Measurements from ENCODE around the gene PRKG1. TPM values are rescaled to one million over a fixed set of nuclear protein-coding genes. Genes with fewer than 3 reads are reported as not detected.
"Not testable (repeated sequence)": the region's sequence is repeated elsewhere in the genome, so short reads cannot be mapped to it uniquely, and the experiment has no call there.

PRKG1 gene
- total RNA-seq, 1 experiment from 2014 or later = not detected

DNA sequence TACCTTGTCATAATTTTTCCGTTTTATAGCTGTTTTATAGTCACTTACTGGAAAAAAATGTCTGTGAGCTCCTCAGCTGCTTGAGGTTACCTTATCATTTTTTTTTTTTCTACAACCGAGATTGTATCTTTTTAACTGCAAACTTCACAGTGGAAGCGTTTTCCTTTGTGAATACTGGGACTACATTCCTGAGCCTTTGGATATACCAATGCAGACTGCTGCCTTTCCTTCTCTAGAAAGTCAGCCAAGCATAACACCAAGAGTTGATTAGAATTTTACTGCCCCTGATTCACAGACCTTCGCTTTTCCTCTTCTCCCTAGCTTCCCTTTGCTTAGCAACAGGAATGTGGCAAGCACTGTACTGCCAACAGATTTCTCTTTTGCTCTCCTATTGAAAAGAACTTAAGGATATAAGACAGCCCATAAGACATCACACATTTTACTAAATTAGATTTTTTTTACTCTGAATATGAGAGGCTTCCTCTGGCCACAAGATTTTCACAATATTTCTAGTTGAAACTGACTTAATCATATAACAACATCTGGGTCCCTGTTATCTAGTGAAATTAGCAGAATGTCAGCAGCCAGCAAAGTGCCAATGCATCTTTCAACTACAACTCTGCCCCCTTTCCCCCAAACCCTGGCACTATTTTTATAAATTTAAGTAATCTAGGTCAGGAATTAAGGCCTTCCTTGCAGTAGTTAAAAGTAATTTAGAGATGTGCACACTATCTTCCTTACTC, 170.6 kb downstream of the PRKG1 start:
- no peaks in the 10 kb centered on the region for H3K36me3 ChIP-seq
- no peak overlapping the region for H3K4me3 ChIP-seq
- no peaks in the 10 kb centered on the region for H3K27me3 ChIP-seq (replicated peaks)
- H3K27ac ChIP-seq = no peak overlapping the region
- no peaks in the 10 kb centered on the region for H3K4me1 ChIP-seq (replicated peaks)
- H3K9me3 ChIP-seq (replicated peaks) = no peaks in the 10 kb centered on the region
- no peak for DNase-seq (ENCODE audit: low read depth in 1 of 2, low spot score in 2 of 2)

DNA sequence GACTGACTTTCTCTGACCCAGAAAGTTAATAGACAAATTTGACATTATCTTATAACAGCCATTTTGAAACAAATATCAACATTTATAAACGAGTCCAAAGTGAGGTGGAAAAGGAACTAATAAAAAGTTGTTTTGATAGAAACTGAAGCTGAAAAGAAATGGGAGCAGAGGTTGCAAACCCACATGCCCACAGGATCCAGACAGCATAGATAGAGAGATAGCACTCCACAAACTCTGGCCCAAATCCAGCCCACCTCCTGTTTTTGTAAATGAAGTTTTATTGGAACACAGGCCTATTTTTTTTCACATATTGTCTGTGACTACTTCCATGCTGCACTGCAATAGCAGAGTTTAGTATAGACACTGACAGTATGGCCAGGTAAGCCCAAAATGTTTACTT, 171.9 kb downstream of the PRKG1 start:
- Histone ChIP-seq H3K36me3 (no peaks in the 10 kb centered on the region), H3K27me3 (replicated peaks) (no peaks in the 10 kb centered on the region), H3K4me1 (replicated peaks) (no peaks in the 10 kb centered on the region), H3K4me3 (no peak overlapping the region), H3K9me3 (replicated peaks) (no peaks in the 10 kb centered on the region), H3K27ac (no peak overlapping the region)
- no peak for DNase-seq (ENCODE audit: low read depth in 1 of 2, low spot score in 2 of 2)

DNA sequence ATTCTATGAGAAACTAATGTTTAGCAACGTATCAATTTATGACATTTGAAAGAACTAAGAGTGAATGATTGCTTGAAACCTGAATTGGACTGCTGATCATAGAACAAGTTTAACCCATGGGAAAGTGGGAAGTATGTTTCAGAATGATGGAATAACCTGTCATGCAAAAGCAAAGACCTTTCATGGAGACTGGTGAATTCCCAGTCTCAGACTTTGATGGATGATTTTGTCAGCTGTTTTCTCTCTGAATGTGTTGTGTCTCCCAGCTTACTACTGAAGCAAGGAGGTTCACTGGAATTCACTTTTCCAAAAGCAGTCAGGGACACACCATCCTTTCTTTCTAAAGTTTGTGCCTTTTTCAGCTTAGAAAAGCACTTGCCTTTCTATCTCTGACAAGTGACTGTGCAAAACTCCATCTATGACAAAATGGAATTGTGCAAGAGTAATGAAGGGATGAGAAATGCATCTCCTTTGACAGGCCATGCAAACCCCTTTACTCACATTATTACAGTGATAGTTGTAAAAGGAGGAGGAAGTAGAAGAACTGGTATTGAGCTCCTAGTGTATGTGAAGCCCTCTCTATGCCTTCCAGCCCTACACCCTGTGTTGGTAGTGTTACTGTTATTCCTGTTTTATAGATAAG, 176.1 kb downstream of the PRKG1 start:
- no peaks in the 10 kb centered on the region for H3K36me3 ChIP-seq
- no peak overlapping the region for H3K27ac ChIP-seq
- H3K9me3 ChIP-seq (replicated peaks) = no peaks in the 10 kb centered on the region
- no peaks in the 10 kb centered on the region for H3K4me1 ChIP-seq (replicated peaks)
- no peak for DNase-seq (ENCODE audit: low read depth in 1 of 2, low spot score in 2 of 2)
- H3K27me3 ChIP-seq (replicated peaks) = no peaks in the 10 kb centered on the region
- H3K4me3 ChIP-seq = no peak overlapping the region

DNA sequence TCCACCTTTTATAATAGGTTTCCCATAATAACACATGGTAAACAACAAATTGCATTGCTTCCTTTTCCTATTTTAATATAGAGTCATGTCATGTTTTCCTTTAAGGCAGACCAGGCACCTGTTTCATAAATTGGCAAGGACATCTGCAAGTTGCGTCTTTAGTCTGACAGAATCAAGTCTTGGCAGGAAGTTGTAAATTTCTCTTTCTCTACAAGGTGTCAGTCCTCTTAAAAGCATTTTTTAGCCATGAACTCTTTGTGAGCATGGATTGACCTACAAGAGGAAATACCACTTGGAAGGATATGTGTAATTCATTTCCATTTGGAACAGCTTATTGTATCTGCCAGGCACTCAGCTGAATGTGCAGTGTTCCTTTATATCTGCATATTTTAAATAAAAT, 176.8 kb downstream of the PRKG1 start:
- H3K27ac ChIP-seq = no peak overlapping the region
- H3K36me3 ChIP-seq = no peaks in the 10 kb centered on the region
- no peak overlapping the region for H3K4me3 ChIP-seq
- H3K4me1 ChIP-seq (replicated peaks) = no peaks in the 10 kb centered on the region
- H3K9me3 ChIP-seq (replicated peaks) = no peaks in the 10 kb centered on the region
- no peaks in the 10 kb centered on the region for H3K27me3 ChIP-seq (replicated peaks)
- DNase-seq (ENCODE audit: low read depth in 1 of 2, low spot score in 2 of 2) = no peak

DNA sequence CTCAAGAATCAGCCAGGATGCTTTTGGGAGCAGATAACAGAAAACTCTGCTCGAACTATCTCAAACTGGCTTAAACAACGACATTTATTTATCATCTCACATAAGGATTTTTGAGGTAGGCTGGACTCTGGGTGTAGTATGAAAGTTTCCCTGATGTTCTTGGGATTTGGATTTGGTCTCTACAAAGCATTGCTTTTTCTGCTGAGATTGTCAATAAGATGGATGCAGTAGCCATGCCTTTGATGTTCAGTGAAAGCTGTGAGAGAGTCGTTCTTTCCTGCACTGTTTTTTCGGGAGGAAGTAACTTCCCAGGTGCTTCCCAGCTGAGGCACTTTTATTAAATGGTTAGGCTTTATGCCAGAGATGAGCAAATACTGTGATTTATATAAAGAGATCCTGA, 181.1 kb downstream of the PRKG1 start:
- Histone ChIP-seq H3K4me3 (no peak overlapping the region), H3K4me1 (replicated peaks) (no peaks in the 10 kb centered on the region), H3K9me3 (replicated peaks) (no peaks in the 10 kb centered on the region), H3K36me3 (no peaks in the 10 kb centered on the region), H3K27me3 (replicated peaks) (no peaks in the 10 kb centered on the region), H3K27ac (no peak overlapping the region)
- DNase-seq (ENCODE audit: low read depth in 1 of 2, low spot score in 2 of 2) = no peak

DNA sequence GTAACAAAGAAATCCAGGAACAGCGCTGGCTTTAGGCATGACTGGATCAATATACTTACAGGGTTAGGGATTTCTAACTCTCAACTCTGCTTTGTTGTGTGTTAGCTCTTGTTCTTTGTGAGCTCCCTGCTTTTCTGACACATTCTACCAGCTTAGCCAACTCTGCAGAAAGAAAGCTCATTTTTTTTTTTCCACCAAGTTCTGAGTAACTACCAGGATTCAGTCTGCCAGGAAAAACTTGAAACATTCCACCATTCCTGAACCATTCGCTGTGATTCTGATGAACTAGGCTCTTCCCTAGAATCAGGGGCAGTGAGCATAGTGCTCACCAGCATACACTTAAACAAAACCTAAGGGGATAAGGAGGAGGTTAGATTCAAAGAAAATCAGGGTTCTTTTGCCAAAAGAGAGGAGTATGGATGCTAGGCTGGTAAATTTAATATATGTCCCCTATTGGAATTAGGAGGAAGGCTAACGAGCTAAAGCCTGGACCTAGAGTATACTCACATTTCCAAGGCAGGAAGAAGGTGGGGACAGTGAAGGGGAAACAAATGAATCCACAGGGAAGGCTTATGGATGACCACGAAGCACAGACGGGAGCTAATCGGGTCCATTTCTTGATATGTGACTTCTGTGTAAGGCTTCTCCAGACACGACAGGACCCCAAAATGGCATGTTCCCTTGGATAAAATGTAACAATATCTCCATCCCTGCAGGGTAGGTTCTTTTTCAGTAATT, 183.4 kb downstream of the PRKG1 start:
- H3K27ac ChIP-seq = no peak overlapping the region

DNA sequence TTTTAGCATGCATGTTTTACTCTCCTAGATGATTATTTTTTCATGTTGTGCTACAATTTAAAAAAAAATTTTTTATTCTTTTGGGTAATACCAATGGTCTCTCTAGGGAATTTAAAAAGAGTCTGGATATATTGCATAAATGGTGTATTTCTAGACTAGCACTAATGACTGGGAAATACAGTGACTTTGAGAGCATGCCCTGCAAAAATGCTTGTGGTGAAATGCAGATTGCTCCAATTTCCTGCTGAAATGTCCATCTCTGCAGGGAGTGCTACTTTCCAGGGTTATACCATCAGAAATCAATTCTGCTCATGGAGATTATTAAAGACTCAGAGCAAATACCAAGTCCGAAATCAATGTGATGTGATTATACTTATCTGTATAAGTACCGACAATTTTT, 186.1 kb downstream of the PRKG1 start:
- DNase-seq (ENCODE audit: low read depth in 1 of 2, low spot score in 2 of 2) = no peak
- no peaks in the 10 kb centered on the region for H3K36me3 ChIP-seq
- H3K27ac ChIP-seq = no peak overlapping the region
- H3K27me3 ChIP-seq (replicated peaks) = no peaks in the 10 kb centered on the region
- no peak overlapping the region for H3K4me3 ChIP-seq
- no peaks in the 10 kb centered on the region for H3K4me1 ChIP-seq (replicated peaks)
- H3K9me3 ChIP-seq (replicated peaks) = no peaks in the 10 kb centered on the region

More for the DNA sequence above, 183.4 kb downstream of the PRKG1 start:
- H3K4me1 ChIP-seq (replicated peaks) = no peaks in the 10 kb centered on the region
- no peak for DNase-seq (ENCODE audit: low read depth in 1 of 2, low spot score in 2 of 2)
- H3K4me3 ChIP-seq = no peak overlapping the region
- H3K9me3 ChIP-seq (replicated peaks) = no peaks in the 10 kb centered on the region
- H3K36me3 ChIP-seq = no peaks in the 10 kb centered on the region
- H3K27me3 ChIP-seq (replicated peaks) = no peaks in the 10 kb centered on the region

DNA sequence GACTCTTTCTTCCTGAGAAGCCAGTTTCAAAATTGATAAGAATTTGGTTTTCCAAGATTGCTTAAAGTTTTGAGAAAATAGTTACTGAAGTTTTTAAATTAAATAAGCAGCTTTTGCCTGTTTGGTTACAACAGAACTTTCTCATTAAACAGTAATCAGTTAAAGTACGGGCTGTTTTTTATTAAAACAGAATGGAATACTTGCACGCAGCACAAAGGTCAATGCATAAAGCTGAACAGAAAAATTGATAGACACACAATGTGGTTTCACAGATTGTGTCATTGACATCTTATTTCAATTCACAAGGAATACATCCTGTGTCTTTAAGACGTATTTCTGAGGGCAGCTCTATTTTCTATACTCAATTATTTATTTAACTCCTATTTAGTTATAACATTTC, 192.2 kb downstream of the PRKG1 start:
- DNase-seq (ENCODE audit: low read depth in 1 of 2, low spot score in 2 of 2) = no peak
- H3K36me3 ChIP-seq = no peaks in the 10 kb centered on the region
- H3K27ac ChIP-seq = no peak overlapping the region
- no peaks in the 10 kb centered on the region for H3K9me3 ChIP-seq (replicated peaks)
- no peak overlapping the region for H3K4me3 ChIP-seq
- no peaks in the 10 kb centered on the region for H3K4me1 ChIP-seq (replicated peaks)
- no peaks in the 10 kb centered on the region for H3K27me3 ChIP-seq (replicated peaks)

DNA sequence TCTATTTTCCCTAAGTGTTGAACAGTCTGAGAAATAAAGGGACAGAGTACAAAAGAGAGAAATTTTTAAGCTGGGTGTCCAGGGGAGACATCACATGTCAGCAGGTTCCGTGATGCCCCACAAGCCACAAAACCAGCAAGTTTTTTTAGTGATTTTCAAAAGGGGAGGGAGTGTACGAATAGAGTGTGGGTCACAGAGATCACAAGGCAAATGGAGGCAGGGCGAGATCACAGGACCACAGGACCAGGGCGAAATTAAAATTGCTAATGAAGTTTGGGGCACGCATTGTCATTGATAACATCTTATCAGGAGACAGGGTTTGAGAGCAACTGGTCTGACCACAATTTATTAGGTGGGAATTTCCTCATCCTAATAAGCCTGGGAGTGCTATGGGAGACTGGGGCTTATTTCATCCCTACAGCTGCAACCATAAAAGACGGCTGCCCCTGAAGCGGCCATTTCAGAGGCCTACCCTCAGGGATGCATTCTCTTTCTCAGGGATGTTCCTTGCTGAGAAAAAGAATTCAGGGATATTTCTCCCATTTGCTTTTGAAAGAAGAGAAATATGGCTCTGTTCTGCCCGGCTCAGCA, 193.8 kb downstream of the PRKG1 start:
- not testable (repeated sequence) for H3K4me3 ChIP-seq; H3K27me3 ChIP-seq (replicated peaks); H3K27ac ChIP-seq

DNA sequence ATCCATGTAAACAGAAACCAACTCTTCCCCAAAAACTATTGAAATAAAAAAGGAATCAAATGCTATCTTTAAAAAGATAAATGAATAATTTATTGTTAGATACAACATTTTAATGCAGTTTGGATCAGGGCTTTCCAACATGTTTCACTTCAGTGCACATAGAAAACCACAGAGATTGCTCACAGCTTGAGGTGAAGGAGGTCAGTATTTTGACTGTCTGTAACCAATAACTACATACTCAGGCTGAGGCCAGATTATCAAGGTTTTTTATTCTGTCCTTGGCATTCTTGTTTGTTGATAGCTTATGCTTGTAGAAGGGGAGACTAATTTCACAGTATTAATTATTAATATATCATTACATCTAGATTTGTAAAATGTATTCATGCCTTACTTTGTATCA, 195.5 kb downstream of the PRKG1 start:
- H3K4me1 ChIP-seq (replicated peaks) = no peaks in the 10 kb centered on the region
- H3K36me3 ChIP-seq = no peaks in the 10 kb centered on the region
- H3K4me3 ChIP-seq = no peak overlapping the region
- no peaks in the 10 kb centered on the region for H3K9me3 ChIP-seq (replicated peaks)
- DNase-seq (ENCODE audit: low read depth in 1 of 2, low spot score in 2 of 2) = no peak
- no peaks in the 10 kb centered on the region for H3K27me3 ChIP-seq (replicated peaks)
- no peak overlapping the region for H3K27ac ChIP-seq

More for the DNA sequence above, 193.8 kb downstream of the PRKG1 start:
- not testable (repeated sequence) for H3K4me1 ChIP-seq (replicated peaks); DNase-seq (ENCODE audit: low read depth in 1 of 2, low spot score in 2 of 2); H3K36me3 ChIP-seq; H3K9me3 ChIP-seq (replicated peaks)

DNA sequence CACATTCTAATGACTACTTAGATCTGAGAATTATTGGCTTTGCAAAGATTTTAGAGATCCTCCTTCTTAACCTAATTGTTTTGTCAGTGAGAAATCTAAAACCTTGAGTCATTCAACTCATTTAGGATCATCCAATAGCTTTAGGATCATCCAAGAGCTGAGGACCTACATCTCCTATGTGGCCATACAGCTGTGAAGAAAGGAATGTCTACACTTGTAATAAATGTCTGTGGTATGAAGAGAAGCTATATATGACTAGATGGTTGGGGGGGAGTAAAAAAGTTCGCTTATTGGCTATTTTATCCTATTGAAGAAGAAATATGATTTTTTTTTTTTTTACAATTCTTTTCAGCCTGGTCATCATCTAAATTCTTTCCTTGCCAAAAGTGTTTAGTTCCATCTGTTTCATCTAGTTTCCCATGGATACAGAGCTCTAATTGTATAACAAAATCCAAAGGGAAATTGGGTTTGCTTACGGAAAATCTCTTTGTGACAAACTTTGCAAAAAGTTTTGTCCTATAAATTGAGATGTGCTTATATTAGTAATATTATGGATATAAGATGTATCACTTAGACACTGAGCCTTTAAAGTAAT, 196.7 kb downstream of the PRKG1 start:
- Histone ChIP-seq H3K4me1 (replicated peaks) (no peaks in the 10 kb centered on the region), H3K27ac (no peak overlapping the region), H3K36me3 (no peaks in the 10 kb centered on the region), H3K9me3 (replicated peaks) (no peaks in the 10 kb centered on the region), H3K27me3 (replicated peaks) (no peaks in the 10 kb centered on the region), H3K4me3 (no peak overlapping the region)
- no peak for DNase-seq (ENCODE audit: low read depth in 1 of 2, low spot score in 2 of 2)

DNA sequence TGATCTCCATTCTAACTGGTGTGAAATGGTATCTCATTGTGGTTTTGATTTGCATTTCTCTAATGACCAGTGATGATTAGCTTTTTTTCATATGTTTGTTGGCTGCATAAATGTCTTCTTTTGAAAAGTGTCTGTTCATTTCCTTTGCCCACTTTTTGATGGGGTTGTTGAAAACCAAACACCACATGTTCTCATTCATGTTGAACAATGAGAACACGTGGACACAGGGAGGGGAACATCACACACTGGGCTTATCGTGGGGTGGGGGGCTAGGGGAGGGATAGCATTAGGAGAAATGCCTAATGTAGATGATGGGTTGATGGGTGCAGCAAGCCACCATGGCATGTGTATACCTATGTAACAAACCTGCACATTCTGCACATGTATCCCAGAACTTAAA, 197.8 kb downstream of the PRKG1 start:
- not testable (repeated sequence) for H3K9me3 ChIP-seq (replicated peaks); H3K4me3 ChIP-seq; H3K36me3 ChIP-seq; H3K27ac ChIP-seq; H3K4me1 ChIP-seq (replicated peaks); H3K27me3 ChIP-seq (replicated peaks); DNase-seq (ENCODE audit: low read depth in 1 of 2, low spot score in 2 of 2)

DNA sequence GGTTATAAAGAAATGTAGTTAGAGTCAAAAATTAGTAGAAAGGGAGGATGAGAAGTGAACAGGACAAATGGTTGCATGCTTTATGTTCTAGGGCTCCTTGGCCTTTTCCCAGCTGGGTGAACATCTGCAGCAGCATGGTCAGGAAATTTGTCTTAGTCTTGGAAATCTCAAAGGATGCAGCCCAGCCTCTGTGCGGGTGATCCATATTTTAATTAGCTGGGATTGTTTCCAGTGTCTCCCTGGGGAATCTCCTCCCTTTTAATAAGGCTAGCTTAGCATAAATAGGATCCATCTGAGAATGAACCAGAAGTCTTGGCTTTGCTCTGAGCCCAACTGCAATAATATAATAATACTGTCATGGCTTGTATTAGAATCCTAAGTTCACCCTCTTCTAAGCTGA, 198.3 kb downstream of the PRKG1 start:
- Histone ChIP-seq H3K27ac (no peak overlapping the region), H3K4me1 (replicated peaks) (no peaks in the 10 kb centered on the region), H3K36me3 (no peaks in the 10 kb centered on the region), H3K4me3 (no peak overlapping the region), H3K9me3 (replicated peaks) (no peaks in the 10 kb centered on the region), H3K27me3 (replicated peaks) (no peaks in the 10 kb centered on the region)
- no peak for DNase-seq (ENCODE audit: low read depth in 1 of 2, low spot score in 2 of 2)

DNA sequence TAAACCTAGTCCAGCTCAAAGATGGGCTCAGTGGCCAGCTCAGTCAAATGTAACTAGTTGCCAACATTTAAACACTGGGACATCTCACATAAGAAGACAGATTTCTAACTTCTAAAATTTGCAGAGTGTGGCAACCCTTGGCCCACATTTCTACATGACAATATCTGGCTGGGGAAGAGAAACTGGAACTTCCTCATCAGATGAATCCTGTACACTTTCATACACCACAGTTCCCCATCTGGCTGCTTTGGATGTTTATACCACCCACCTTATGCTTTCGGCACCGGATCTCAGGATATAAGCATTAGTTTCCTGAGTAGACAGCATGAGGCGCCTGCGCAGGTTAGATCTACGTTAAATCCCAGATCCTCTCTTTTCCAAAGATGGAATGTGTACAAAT, 199.3 kb downstream of the PRKG1 start:
- H3K4me3 ChIP-seq = no peak overlapping the region
- no peaks in the 10 kb centered on the region for H3K36me3 ChIP-seq
- no peaks in the 10 kb centered on the region for H3K4me1 ChIP-seq (replicated peaks)
- no peaks in the 10 kb centered on the region for H3K27me3 ChIP-seq (replicated peaks)
- DNase-seq (ENCODE audit: low read depth in 1 of 2, low spot score in 2 of 2) = no peak
- H3K27ac ChIP-seq = no peak overlapping the region
- no peaks in the 10 kb centered on the region for H3K9me3 ChIP-seq (replicated peaks)
